C4-2B (cell line): ENCODE results near the gene PFDN4.

ENCODE experiments used
- H3K27ac ChIP-seq: fragments of 450-650 bp; 2 replicates; pipeline ENCODE4 v1.5.1; 2017
- CTCF ChIP-seq: fragments of 450-650 bp; conservative IDR thresholded peaks from 2 replicates; pipeline ENCODE4 v1.5.1; 2017; ENCODE audit warnings: mild to moderate bottlenecking
- ZFX ChIP-seq: fragments of 450-650 bp; IDR thresholded peaks from 2 replicates; pipeline ENCODE4 v1.6.1; 2017

The PFDN4 gene

GRCh38 chr20:54205450-54205849 lies 2.4 kb upstream of the PFDN4 start:
- H3K27ac ChIP-seq: no peak overlapping the region
- TF ChIP-seq ZFX: no peak
- no peak for TF ChIP-seq CTCF

- no peak for TF ChIP-seq ZFX
- TF ChIP-seq CTCF: 0 out of 2 replicates have a peak, but pooled peaks have one; percentile 47
- H3K27ac ChIP-seq: peak overlapping the region; percentile 94
Measured at GRCh38 chr20:54207053-54207742, 689 bp upstream of the PFDN4 start.

GRCh38 chr20:54208548-54209176 lies 775 bp downstream of the PFDN4 start:
- H3K27ac ChIP-seq: peak overlapping the region; percentile 94
- TF ChIP-seq CTCF (no peak), ZFX (no peak)

- H3K27ac ChIP-seq: no peak overlapping the region
Measured at GRCh38 chr20:54209216-54209813, 1.4 kb downstream of the PFDN4 start.

GRCh38 chr20:54212226-54212625 lies 4.3 kb downstream of the PFDN4 start:
- no peak overlapping the region for H3K27ac ChIP-seq
- no peak for TF ChIP-seq CTCF
- no peak for TF ChIP-seq ZFX

More at GRCh38 chr20:54209216-54209813, 1.4 kb downstream of the PFDN4 start:
- TF ChIP-seq CTCF (no peak; the same call in 1 of the 2 replicates), ZFX (no peak)

- no peak overlapping the region for H3K27ac ChIP-seq
- TF ChIP-seq ZFX (no peak), CTCF (no peak)
Measured at GRCh38 chr20:54212871-54213270, 5.0 kb downstream of the PFDN4 start.

- H3K27ac ChIP-seq: no peak overlapping the region
- TF ChIP-seq ZFX (no peak), CTCF (no peak)
Measured at GRCh38 chr20:54214566-54214965, 6.7 kb downstream of the PFDN4 start.
